GM19240 (cell line): ENCODE data around the gene LAMA4.

Experiments used
- DNase-seq: peaks from one replicate; pipeline ENCODE4 v3.0.0; 2011; ENCODE audit warnings: low spot score; ENCODE audit not compliant: insufficient read length

The LAMA4 gene

GRCh38 chr6:112243861-112244827 lies 10.2 kb downstream of the LAMA4 start:
- no peak for DNase-seq

GRCh38 chr6:112241820-112242429 lies 12.4 kb downstream of the LAMA4 start:
- no peak for DNase-seq

GRCh38 chr6:112237595-112237994 lies 16.8 kb downstream of the LAMA4 start:
- DNase-seq: no peak

GRCh38 chr6:112237066-112237465 lies 17.3 kb downstream of the LAMA4 start:
- no peak for DNase-seq

GRCh38 chr6:112235956-112236355 lies 18.4 kb downstream of the LAMA4 start:
- DNase-seq: no peak

GRCh38 chr6:112234601-112235000 lies 19.8 kb downstream of the LAMA4 start:
- no peak for DNase-seq

- no peak for DNase-seq
Observed at GRCh38 chr6:112233847-112234246, 20.5 kb downstream of the LAMA4 start.

GRCh38 chr6:112232845-112233256 lies 21.5 kb downstream of the LAMA4 start:
- no peak for DNase-seq

- no peak for DNase-seq
Observed at GRCh38 chr6:112231594-112232060, 22.7 kb downstream of the LAMA4 start.

GRCh38 chr6:112231164-112231563 lies 23.2 kb downstream of the LAMA4 start:
- no peak for DNase-seq

- no peak for DNase-seq
Observed at GRCh38 chr6:112228480-112229332, 25.7 kb downstream of the LAMA4 start.

- DNase-seq: no peak
Observed at GRCh38 chr6:112227992-112228391, 26.4 kb downstream of the LAMA4 start.

GRCh38 chr6:112227411-112227810 lies 27.0 kb downstream of the LAMA4 start:
- no peak for DNase-seq

GRCh38 chr6:112225691-112226090 lies 28.7 kb downstream of the LAMA4 start:
- DNase-seq: no peak

GRCh38 chr6:112224088-112224487 lies 30.3 kb downstream of the LAMA4 start:
- no peak for DNase-seq

GRCh38 chr6:112223070-112223861 lies 31.1 kb downstream of the LAMA4 start:
- no peak for DNase-seq

GRCh38 chr6:112221981-112222852 lies 32.1 kb downstream of the LAMA4 start:
- no peak for DNase-seq

- no peak for DNase-seq
Observed at GRCh38 chr6:112221561-112221960, 32.8 kb downstream of the LAMA4 start.

GRCh38 chr6:112218563-112218962 lies 35.8 kb downstream of the LAMA4 start:
- no peak for DNase-seq
